WERI-Rb-1 (cell line): Measurements from ENCODE around the gene EBLN2.

Source experiments
- DNase-seq: peaks from one replicate; pipeline ENCODE4 v3.0.0-alpha.2; 2020
- H3K27ac ChIP-seq: fragments of 250-450 bp; sonication (Bioruptor Pico); 2 replicates; pipeline ENCODE4 v1.5.1; 2020; ENCODE audit warnings: mild to moderate bottlenecking, moderate library complexity
- H3K27me3 ChIP-seq: fragments of 250-450 bp; sonication (Bioruptor Pico); 2 replicates; pipeline ENCODE4 v1.5.1; 2021; ENCODE audit warnings: mild to moderate bottlenecking, low read depth, moderate library complexity; ENCODE audit not compliant: insufficient read depth, severe bottlenecking
- H3K36me3 ChIP-seq: fragments of 250-450 bp; sonication (Bioruptor Pico); 2 replicates; pipeline ENCODE4 v1.5.1; 2020; ENCODE audit warnings: mild to moderate bottlenecking, moderate library complexity
- H3K4me3 ChIP-seq: 2 replicates; pipeline ENCODE4 v1.5.1; 2011; ENCODE audit warnings: low read depth, mild to moderate bottlenecking, control low read depth, low read length
- H3K9me3 ChIP-seq: fragments of 250-450 bp; sonication (Bioruptor Pico); 2 replicates; pipeline ENCODE4 v1.5.1; 2021; ENCODE audit warnings: mild to moderate bottlenecking, moderate library complexity; ENCODE audit not compliant: severe bottlenecking
- CTCF ChIP-seq: IDR thresholded peaks from 2 replicates; pipeline ENCODE4 v1.5.1; 2011; ENCODE audit warnings: low read depth, mild to moderate bottlenecking, control low read depth, inconsistent platforms, low read length

The EBLN2 gene

GRCh38 chr3:73071952-73072351, 10.5 kb downstream of the EBLN2 start:
- no peaks in the 10 kb centered on the region for H3K27me3 ChIP-seq
- H3K27ac ChIP-seq, result no peak overlapping the region; the same call in 1 of the 2 replicates
- no peak for DNase-seq
- no peaks in the 10 kb centered on the region for H3K9me3 ChIP-seq
- peaks cover 9% of the 10 kb centered on the region for H3K36me3 ChIP-seq
- no peak overlapping the region for H3K4me3 ChIP-seq
- TF ChIP-seq CTCF, result no peak

- Histone ChIP-seq H3K4me3 (no peak overlapping the region), H3K36me3 (peaks cover 5% of the 10 kb centered on the region; the same call in 1 of the 2 replicates), H3K27me3 (no peaks in the 10 kb centered on the region), H3K27ac (peak overlapping the region; percentile 69), H3K9me3 (no peaks in the 10 kb centered on the region)
- no peak for TF ChIP-seq CTCF
- DNase-seq, result peak; percentile 44
These were observed 11.2 kb downstream of the EBLN2 start for GRCh38 chr3:73072634-73073033.

- H3K27me3 ChIP-seq, result no peaks in the 10 kb centered on the region
- no peak for TF ChIP-seq CTCF
- peak; percentile 70 for DNase-seq
- peaks cover 5% of the 10 kb centered on the region; the same call in 1 of the 2 replicates for H3K36me3 ChIP-seq
- peak overlapping the region; percentile 69 for H3K27ac ChIP-seq
- H3K9me3 ChIP-seq, result no peaks in the 10 kb centered on the region
- H3K4me3 ChIP-seq, result 0 out of 2 replicates have a peak overlapping the region, but pooled peaks have one; percentile 6
These were observed 11.7 kb downstream of the EBLN2 start for GRCh38 chr3:73073091-73073707.

- TF ChIP-seq CTCF, result no peak
- H3K27me3 ChIP-seq, result no peaks in the 10 kb centered on the region
- DNase-seq, result no peak
- H3K36me3 ChIP-seq, result no peaks in the 10 kb centered on the region
- H3K27ac ChIP-seq, result no peak overlapping the region
- no peak overlapping the region for H3K4me3 ChIP-seq
- H3K9me3 ChIP-seq, result no peaks in the 10 kb centered on the region
These were observed 13.3 kb downstream of the EBLN2 start for GRCh38 chr3:73074781-73075180.

GRCh38 chr3:73080216-73080966, 18.9 kb downstream of the EBLN2 start:
- DNase-seq, result peak; percentile 68
- H3K27ac ChIP-seq, result no peak overlapping the region
- H3K36me3 ChIP-seq, result no peaks in the 10 kb centered on the region
- no peak for TF ChIP-seq CTCF
- no peaks in the 10 kb centered on the region for H3K9me3 ChIP-seq
- no peaks in the 10 kb centered on the region for H3K27me3 ChIP-seq
- no peak overlapping the region for H3K4me3 ChIP-seq
